Stomach (tissue), 4 donors: Measurements from ENCODE around the gene ZNF716.

ENCODE experiments used
- POLR2A ChIP-seq, 4 donors: fragments of 450-650 bp; IDR thresholded peaks; one replicate each; pipeline ENCODE4 v1.6.1; 2016; ENCODE audit warnings: antibody characterized with exemption in 4 of 4, control low read depth in 2 of 4, mild to moderate bottlenecking in 1 of 4, moderate library complexity in 1 of 4
- POLR2AphosphoS5 ChIP-seq, 3 donors: sonication (generic); formaldehyde crosslinking; IDR thresholded peaks; one replicate each; pipeline ENCODE4 v1.6.1; 2016; ENCODE audit warnings: antibody characterized with exemption in 3 of 3
- TF ChIP-seq, protein P1 (sequence below), 7 experiments: fragments of 450-650 bp in 4 of 7; fragments of 200-600 bp in 3 of 7; sonication (generic) in 3 of 7; IDR thresholded peaks; one replicate each; pipeline ENCODE4 v1.5.1; 2016 to 2019; ENCODE audit warnings: antibody characterized with exemption in 7 of 7, control low read depth in 2 of 7, mild to moderate bottlenecking in 1 of 7

DNA sequence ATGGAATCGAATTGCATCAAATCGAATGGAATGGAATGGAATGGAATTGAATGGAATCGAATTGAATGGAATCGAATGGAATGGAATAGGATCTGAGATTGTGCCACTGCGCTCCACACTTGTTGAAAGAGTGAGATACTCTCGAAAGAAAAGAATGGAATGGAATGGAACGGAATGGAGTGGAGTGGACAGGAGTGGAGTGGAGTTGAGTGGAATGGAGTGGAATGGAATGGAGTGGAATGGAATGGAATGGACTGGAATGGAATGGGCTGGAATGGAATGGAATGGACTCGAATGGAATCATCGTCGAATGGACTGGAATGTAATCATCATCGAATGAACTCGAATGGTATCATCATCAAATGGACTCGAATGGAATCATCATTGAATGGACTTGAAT, 38.0 kb downstream of the ZNF716 start:
- TF ChIP-seq, protein P1, sequence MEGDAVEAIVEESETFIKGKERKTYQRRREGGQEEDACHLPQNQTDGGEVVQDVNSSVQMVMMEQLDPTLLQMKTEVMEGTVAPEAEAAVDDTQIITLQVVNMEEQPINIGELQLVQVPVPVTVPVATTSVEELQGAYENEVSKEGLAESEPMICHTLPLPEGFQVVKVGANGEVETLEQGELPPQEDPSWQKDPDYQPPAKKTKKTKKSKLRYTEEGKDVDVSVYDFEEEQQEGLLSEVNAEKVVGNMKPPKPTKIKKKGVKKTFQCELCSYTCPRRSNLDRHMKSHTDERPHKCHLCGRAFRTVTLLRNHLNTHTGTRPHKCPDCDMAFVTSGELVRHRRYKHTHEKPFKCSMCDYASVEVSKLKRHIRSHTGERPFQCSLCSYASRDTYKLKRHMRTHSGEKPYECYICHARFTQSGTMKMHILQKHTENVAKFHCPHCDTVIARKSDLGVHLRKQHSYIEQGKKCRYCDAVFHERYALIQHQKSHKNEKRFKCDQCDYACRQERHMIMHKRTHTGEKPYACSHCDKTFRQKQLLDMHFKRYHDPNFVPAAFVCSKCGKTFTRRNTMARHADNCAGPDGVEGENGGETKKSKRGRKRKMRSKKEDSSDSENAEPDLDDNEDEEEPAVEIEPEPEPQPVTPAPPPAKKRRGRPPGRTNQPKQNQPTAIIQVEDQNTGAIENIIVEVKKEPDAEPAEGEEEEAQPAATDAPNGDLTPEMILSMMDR (IDR thresholded peaks at IDR 0.05): no peak
- TF ChIP-seq POLR2A (IDR thresholded peaks at IDR 0.05) (no peak), POLR2AphosphoS5 (IDR thresholded peaks at IDR 0.05) (no peak)
